GM18861 (cell line): Measurements from ENCODE around the gene ZG16B.

Experiments
- ATAC-seq: cut with Tn5 transposase; IDR thresholded peaks from one replicate; pipeline ENCODE4 v1.9.1; 2021; ENCODE audit not compliant: unreplicated experiment

The ZG16B gene

DNA sequence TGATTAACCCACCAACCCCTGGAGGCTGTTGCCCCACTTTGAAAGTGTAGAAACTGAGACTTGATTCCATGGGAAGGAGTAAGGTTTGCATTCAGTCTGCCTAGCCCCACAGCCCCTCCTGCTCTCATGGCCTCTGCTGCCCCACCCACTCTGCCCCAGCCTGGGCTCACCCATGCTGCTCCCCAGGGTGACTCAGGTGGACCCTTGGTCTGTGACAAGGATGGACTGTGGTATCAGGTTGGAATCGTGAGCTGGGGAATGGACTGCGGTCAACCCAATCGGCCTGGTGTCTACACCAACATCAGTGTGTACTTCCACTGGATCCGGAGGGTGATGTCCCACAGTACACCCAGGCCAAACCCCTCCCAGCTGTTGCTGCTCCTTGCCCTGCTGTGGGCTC is 25.4 kb upstream of the ZG16B start:
- no peak for ATAC-seq

DNA sequence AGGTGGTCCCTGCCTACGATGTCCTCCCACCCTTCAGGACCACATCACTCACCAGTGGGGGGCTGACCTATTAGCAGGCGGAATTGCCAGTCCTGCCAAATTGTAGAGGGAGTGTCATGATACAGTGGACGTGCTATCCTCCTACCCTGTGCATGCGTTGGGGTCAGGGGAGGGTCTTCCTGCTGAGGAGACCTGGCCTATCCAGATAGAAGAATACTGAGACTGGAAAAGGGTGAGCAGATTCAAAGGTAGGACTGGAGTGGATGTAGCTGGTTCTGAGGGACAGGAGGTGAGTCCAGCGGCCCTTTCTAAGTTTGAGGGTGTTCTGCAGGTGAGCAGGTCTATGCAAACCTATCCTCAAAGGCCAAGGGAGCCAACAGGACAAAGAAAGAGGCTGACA is 23.8 kb upstream of the ZG16B start:
- ATAC-seq, result no peak

DNA sequence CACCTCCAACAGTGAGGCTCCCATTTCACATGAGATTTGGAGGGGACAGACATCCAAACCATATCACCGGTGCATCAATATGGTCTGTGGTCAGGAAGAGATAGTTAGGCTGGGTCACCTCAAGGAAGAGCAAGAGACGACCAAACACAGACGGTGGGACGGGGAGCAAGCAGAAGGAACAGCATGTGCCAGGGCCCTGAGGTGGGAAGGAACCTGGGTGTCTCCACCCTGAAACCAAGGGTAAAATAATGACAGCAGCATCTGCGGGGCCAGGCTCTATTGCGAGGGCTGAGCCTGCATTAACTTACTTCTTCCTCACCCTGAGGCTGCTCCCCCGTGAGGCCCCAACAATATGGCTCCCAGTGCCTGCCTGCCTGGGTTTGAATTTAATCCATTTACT is 21.9 kb upstream of the ZG16B start:
- no peak for ATAC-seq

DNA sequence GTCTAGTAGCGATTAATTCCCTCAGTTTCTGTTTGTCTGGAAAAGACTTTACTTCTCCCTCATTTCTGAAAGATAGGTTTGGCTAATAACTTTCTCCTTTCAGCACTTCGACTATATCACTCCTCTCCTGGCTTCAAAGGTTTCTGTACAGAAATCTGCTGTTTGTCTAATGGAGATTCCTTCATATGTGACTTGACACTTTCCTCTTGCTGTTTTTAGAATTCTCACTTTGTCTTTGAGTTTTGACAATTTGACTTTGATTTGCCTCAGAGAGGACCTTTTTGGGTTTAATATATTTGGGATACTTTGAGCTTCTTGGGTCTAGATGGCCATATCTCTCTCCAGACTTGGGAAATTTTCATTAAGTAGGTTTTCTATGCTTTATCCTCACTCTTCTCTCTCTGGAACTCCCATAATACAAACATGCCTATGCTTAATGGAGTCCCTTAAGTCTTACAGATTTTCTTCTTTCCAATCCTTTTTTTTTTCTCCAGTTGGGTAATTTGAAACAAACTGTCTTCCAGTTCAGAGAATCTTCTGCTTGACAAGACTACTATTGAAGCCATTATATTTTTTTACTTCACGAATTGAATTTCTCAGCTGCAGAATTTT is 20.8 kb upstream of the ZG16B start:
- ATAC-seq, result no peak

DNA sequence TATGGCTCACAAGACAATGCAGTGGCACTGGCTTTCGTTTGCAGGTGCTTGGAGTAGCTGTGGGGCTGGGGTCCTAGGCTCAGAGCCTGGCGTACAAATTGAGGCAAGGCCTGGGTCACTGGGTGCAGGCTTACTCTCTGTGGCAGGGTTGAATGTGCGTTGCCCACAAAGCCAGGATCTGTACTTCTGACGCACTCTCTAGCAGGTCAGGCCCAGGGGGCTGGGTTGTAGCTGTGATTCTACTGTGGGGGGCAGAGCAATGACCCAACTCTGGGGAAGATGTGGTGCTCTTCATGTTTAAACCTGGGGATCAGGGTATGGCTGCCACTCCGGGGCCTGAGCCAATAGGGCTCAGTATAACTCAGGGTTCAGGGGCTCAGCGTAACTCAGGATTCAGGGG is 19.5 kb upstream of the ZG16B start:
- no peak for ATAC-seq

DNA sequence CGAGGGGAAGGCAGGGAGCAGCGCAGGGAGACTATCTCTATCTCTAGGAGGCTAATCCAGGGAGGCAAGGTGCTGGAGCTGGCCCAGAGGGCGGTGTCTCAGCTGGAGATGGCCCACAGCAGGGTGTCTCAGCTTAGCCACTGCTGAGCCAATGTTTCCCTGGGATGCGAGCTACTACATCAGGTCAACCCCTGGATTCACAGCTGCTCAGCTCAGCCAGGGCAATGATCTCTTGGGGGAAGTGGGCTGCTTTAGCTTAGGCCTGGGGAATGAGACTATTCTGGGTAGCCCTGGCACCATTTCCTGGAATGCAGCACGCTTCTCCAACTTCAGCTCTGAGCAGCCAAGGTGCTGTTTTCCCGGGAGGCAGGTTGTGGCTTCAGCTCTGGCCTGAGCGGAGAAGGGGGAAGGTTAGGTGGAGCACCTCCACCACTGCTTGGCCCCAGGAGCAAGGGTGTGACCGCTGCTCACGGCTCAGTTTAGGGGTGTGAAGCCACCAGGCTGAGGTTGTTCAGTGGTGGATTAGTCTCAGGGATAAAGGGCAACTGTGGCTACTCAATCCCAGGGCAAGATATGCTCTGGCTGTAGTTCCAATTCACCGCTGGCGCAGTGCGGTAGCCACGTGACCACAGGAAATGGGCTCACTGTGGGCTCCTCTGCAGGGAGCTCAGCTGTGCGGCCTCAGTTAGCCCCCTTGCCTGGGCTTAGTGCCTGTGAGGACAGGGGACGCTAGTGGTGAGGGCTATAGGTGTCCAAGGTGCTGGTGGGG is 18.2 kb upstream of the ZG16B start:
- ATAC-seq, result no peak

DNA sequence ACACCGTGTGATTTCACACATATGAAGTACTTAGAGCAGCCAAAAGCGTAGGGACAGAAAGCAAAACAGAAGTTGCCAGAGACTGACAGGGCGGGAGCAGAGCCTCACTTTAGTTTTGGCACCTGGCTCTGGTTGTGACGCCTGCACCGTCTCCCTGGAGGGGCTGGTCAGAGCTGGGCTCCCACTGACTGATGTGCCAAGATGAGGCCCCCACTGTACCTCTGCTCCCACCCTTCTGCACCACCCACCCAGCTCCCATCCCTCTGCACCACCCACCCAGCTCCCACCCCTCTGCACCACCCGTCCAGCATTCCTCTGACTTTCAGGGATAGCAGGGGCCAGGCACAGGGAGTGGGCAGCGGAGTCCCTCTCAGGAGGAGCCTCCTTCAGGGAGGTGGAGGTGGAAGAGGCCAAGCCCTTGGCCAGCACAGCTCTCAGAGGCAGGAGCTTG is 16.3 kb upstream of the ZG16B start:
- no peak for ATAC-seq

DNA sequence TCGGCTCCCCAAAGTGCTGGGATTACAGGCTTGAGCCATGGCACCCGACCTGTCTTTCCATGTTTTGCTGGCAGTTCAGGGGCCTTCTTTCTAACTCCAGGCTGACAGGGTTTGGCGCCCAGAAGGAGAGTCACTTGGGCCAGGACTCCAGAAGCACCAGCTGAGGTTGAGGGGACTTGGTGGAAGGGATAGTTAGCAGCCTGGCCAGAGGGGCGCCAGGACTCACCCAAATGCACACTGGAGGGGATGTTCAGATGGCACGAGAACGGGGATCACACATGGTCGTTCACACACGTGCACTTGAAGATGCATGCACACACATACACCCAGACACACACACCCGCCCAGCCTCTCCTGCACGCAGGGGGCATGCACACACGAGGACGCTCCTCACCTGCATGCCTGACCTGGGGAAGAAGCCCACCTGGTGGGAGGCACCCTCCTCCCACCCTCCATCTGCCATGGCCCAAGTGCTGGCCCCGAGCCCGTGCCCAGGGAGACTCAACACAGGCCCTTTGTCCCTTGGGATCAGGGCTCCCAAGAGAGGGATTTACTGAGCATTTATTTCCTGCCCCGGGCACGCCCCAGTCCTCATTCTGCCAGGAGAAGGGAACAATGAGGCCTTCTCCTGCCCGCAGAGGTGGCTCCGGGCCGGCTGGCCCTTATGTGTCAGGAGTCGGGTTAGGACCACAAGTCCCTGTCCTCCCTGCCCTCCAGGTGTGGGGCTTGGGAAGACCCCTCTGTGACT is 15.4 kb upstream of the ZG16B start:
- no peak for ATAC-seq

DNA sequence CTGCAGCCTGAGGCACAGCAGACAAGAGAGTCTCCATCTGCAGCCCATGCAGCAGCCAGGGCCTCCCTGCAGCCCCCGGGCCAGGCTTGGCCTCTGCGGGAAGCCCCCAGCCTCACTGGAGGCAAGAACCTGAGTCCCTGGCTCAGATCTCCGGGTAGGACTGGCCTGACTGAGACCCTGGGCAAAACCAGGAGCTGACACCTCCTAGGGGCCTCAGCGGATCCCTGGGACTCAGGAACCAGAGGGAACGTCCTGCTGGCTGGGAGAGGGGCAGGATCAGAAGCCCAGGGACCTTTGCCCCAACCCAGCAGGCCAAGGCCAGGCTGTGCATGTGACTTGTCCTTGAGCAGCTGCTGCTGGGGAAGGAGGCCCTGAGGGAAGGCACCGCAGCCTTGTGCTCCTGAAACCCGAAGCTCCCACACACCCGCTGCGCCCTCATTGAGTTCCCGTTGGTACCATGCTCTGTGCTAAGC is 14.8 kb upstream of the ZG16B start:
- no peak for ATAC-seq

DNA sequence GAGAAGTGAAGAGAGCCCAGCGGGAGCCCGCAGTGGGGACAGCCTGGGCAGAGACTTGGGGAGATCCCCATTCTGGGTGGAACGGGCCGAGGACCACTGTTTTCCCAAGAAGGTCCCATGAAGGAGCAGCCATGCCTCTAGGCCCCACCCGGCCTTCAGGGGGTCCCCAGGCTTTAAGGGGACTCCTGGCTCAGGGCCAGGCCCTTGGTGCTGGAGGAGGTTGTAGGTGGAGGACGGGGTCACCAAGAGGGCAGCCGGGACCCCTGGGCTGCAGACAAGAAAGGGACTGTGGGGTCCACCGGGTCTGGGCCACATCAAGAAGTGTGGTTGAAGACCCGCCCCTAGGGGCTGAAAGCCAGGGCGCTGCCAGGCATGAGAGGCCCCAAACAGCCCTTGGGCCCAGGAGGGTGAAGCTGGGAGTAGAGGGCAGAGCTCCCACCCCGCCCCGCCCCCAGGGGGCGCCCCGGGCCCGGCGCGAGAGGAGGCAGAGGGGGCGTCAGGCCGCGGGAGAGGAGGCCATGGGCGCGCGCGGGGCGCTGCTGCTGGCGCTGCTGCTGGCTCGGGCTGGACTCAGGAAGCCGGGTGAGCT is 13.3 kb upstream of the ZG16B start, which contains the start of gene PRSS21:
Gene PRSS21, plus strand, starts transcription at position 487 of the 589 bp plus-strand sequence. Its CDS starts 32 bp downstream, at position 519.
- no peak for ATAC-seq

DNA sequence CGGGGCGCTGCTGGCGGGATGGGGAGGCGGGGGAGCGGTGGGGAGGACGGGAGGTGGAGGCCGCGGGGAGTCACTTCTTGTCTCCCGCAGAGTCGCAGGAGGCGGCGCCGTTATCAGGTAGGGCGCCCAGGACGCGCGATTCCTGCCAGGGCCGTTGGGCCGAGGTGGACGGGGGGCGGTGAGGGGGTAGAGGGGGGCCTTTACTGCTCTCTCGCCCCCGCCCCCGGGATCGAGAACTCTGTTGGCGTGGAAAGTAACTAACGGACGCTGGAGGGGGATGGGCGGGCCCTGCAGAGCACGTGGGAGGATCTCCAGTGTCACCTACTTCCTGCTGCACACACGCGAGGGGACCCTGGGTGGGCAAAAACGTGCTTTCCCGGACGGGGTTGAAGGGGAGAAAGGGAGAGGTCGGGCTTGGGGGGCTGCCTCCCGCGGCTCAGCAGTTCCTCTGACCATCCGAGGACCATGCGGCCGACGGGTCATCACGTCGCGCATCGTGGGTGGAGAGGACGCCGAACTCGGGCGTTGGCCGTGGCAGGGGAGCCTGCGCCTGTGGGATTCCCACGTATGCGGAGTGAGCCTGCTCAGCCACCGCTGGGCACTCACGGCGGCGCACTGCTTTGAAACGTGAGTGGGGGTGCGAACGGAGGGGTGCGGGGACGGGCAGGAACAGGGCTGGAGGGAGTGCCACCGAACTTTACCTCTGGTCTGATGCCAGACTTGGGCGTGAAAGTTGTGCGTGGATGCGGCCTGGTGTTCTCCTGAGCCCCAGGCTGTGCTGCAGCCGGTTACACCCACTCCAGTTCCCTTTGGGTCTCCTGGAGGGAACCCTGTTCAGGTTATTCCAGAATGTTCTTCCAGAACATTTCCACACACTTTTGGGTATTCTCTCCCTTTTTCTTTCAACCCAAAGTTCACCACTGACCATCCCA is 12.5 kb upstream of the ZG16B start:
- ATAC-seq, result no peak

DNA sequence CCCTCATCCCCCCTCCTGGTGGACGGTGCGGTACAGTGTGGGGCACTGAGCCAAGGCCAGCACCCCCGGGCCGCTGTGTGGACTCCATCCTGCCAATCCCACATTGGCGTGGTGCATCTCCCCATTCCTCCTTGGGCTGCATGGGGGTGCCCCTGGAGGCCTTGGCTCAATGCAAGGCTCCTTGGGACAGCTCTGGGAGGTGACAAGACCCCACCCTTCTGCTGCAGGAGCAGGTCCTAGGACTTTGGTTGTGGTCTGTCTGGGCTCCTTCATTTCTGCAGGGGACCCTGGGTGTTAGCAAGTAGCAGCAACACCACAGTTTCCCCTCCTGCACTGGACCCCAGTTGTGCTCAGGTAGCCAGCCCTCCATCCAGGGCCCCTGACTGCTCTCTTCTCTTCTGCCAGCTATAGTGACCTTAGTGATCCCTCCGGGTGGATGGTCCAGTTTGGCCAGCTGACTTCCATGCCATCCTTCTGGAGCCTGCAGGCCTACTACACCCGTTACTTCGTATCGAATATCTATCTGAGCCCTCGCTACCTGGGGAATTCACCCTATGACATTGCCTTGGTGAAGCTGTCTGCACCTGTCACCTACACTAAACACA is 11.7 kb upstream of the ZG16B start:
- ATAC-seq, result no peak

DNA sequence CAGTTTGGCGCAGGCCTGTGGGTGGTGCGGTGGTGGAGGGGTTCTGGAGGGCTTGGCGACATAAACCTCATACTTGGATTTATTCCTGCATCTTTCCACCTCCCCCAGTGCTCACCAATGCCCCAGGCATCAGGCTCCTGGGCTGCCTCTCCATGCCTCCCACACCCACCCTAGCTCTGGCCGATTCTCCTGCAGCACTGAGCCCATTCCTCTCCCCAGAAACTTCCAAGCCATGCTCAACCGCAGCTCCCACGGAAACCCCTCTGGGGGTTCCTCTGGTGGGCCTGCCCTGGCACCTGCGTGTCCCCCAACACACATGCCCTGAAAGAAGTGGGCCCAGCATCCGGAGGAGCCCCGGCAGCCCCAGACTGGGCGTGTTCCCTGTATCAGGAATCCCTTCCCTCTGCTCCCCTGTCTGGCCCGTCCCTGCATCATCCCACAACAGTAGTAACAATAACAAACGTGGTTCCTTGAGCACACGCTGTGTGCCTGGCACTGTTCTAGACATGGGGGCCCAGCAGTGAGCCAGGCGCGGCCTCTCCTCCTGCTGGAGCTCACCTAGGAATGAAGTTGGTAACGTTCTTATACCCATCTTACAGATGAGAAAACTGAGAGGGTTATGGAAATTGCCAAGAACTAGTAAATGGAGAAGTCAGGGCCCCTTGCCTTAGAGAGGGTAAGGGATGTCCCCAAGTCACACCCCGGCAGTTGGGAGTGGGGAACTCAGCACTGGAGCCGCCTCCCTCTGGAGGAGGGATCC is 10.7 kb upstream of the ZG16B start:
- no peak for ATAC-seq

DNA sequence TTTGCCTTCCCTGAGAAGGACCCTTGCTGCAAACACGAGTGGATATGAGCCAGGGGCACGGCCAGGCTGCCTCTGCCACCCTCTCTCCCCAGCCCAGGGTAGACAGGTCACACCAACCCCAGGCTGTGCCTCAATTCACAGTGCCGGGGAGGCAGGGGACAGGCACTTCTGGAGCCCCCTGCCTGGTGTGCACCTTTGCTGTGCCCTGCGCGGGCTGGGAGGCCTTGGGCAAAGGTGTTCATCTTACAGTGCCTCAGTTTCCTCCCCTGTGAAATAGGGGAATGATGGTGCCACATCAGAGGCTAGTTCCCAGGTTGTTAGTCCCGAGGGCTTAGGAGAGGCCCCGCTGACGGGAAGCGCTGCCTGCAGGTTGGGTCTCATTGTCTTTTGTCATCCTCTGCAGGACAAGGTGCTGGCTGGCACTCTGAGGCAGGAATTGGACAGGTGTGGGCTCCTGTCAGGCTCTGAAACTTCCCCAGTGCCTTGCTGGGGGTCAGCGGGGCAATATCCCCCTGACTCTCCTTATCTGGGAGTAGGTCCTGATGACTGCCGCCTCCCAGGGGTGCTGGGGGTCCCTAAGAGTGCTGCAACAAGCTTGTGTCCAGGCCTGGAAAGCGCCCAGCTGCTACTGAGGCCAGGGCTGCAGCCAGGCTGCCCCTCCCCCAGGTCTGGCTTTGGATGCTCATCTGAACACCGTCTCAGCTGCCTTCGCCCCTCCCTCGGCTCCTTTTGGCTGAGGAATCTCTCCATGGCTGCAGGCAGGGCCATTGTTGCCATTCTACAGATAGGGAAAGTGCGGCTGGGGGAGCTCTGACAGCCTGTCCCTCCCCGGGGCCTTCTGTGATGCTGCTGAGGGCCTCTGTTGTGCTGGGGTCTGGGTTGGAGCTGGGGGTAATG is 9.9 kb upstream of the ZG16B start:
- no peak for ATAC-seq

DNA sequence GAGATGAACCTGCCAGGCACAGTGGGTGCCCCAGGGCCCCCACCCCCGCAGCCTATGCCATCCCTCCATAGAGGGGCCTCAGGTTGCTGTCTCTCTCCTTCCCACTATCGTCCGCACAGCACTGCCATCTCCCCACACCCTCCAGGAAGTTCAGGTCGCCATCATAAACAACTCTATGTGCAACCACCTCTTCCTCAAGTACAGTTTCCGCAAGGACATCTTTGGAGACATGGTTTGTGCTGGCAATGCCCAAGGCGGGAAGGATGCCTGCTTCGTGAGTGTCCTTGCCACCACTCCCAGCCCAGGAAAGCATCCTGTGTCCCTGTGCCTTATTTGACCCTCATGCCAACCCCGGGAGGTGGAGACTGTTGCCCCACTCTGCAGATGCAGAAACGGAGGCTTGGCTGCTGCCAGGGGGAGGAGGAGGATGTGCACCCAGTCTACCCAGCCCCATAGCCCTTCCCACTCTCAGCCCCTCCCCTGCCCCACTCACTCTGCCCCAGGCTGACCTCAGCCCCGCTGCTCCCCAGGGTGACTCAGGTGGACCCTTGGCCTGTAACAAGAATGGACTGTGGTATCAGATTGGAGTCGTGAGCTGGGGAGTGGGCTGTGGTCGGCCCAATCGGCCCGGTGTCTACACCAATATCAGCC is 9.1 kb upstream of the ZG16B start:
- no peak for ATAC-seq

DNA sequence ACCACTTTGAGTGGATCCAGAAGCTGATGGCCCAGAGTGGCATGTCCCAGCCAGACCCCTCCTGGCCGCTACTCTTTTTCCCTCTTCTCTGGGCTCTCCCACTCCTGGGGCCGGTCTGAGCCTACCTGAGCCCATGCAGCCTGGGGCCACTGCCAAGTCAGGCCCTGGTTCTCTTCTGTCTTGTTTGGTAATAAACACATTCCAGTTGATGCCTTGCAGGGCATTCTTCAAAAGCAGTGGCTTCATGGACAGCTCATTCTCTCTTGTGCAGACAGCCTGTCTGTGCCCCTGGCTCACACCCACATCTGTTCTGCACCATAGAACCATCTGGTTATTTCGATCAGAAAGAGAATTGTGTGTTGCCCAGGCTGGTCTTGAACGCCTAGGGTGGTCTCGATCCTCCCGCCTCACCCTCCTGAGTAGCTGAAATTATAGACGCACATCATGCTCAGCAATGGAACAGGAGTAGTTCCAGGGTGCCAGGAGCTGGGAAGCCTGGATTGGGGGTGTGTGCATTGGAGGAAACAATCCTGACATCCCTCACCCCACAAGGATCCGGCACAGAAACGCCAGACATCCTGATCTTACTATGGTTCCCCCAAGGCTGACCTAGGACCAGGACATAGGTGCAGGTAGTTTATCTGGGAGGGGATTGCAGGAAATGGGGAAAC is 8.5 kb upstream of the ZG16B start:
- ATAC-seq, result no peak

DNA sequence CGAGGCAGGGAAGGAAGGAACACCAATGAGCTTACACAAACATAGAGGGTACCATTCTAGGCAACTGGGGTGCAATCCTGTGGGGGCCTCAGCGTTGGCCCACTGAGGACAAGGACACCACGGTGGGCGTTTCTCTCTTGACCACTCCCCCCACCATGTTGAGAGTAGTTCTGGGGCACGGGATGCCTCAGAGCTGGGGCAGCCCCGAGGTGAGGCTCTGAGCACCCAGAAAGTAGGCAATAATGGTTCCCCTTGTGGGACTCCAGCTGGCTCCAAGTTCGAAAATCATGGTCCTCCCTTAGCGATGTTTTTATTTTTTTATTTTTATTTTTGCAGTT is 8.0 kb upstream of the ZG16B start:
- ATAC-seq, result no peak
